Germinal center (tissue), 1 donor: Measurements from ENCODE around the gene SMIM41.

Experiments
- DNase-seq: peaks from one replicate; pipeline ENCODE4 v3.0.0; 2012; ENCODE audit warnings: mixed read lengths, low spot score

SMIM41 gene

GRCh38 chr12:52122540-52122871, 43.0 kb downstream of the SMIM41 start:
- peak; percentile 1 for DNase-seq

DNA sequence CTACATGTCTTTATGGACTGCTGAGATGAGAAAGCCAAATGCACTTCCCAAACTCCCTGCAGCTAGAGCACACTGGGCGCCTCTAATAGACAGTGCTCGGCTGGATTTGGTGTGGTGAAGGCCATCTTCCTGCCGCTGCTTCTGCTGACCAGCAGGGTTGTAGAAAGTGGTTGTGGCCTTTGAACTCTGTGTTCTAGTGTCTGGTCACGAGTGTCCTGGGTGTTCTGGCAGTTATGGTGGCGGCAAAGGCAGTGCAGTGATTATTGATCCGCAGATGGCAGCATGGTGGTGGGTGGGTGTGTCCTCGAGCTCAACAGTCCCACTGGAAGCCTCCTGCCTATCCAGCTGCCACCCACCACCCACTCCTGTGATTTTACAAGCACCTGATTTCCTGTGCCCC, 43.4 kb downstream of the SMIM41 start:
- DNase-seq = no peak

- peak; percentile 39 for DNase-seq
Measured at GRCh38 chr12:52123487-52124186, 44.1 kb downstream of the SMIM41 start.

GRCh38 chr12:52125476-52125900, 46.0 kb downstream of the SMIM41 start:
- DNase-seq = peak; percentile 2

GRCh38 chr12:52126050-52126604, 46.6 kb downstream of the SMIM41 start:
- no peak for DNase-seq

- no peak for DNase-seq
Measured at GRCh38 chr12:52126605-52127578, 47.4 kb downstream of the SMIM41 start.

- DNase-seq = no peak
Measured at GRCh38 chr12:52127683-52128450, 48.4 kb downstream of the SMIM41 start.

GRCh38 chr12:52130711-52131110, 51.2 kb downstream of the SMIM41 start:
- DNase-seq = no peak

GRCh38 chr12:52132754-52133161, 53.3 kb downstream of the SMIM41 start:
- no peak for DNase-seq

DNA sequence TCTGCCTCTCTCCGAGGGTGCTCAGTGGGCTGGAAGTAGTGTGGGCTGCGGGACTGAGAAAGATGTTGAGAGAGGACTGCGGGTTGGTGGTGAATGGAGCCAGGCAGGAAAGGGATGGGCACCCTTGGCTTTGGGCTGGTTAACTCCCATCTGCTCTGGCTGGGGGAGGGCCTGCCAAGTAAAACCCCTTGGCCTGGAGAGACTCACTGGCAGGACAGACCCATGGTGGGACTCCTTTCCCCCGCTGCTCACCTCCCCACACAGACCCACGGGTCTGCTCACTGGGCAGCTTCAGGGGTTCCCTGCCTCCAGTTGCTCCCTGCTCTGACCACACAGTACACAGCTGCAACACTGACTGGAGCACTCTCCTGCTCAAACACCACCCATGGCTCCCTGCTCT, 58.2 kb downstream of the SMIM41 start:
- DNase-seq = no peak

DNA sequence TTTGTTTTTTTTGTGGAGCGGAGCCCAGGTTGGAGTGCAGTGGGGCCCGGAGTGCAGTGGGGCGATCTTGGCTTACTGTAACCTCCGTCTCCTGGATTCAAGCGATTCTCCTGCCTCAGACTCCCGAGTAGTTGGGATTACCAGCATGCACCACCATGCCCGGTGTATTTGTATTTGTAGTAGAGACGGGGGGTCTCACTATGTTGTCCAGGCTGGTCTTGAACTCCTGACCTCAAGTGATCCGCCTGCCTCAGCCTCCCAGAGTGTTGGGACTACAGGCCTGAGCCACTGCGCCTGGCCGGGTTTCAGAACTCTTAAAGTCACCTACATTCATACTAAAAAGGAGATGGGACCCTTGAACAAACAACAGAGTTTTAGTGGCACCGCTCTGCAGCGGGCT, 59.6 kb downstream of the SMIM41 start:
- DNase-seq = no peak

DNA sequence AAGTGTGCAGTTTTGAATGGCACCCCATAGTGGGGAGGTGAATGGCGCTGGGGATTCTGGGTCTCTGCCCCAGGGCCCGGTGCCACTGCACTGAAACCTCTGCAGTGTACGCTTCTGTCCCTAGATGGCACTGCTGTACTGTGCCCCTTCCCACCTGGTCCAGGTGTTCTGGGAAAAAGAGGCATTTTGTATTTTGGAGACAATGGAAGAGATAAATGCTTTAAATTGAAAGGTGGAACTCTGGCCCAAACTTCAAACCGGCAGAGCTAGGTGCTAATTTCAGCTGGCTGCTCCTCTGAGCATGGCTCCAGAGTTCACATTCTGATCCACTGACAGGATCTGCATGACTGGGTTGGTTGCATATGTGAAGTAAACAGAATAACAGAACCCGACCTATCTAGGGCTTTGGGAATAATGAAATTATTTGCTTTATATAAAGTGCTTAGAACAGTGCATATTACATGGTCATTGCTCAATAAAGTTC, 60.1 kb downstream of the SMIM41 start:
- DNase-seq = peak; percentile 84

DNA sequence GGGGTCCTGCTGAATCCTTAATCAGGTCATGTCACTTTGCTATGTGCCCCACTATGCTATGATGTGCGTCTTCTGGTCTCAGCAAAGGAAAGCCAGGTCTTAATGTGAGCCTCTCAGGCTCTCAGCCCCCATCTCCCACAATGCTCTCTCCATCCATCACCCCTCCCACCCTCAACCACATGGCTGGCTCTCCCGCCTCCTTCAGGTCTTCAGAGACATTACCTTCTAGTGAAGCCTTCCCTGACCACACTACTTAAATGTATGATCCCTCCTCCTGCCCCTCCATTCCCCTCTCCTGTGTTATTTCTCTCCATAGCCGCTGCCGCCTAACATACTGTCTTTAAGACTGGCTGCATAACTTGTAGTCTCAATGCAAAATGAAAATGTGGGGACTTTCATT, 61.8 kb downstream of the SMIM41 start:
- no peak for DNase-seq

DNA sequence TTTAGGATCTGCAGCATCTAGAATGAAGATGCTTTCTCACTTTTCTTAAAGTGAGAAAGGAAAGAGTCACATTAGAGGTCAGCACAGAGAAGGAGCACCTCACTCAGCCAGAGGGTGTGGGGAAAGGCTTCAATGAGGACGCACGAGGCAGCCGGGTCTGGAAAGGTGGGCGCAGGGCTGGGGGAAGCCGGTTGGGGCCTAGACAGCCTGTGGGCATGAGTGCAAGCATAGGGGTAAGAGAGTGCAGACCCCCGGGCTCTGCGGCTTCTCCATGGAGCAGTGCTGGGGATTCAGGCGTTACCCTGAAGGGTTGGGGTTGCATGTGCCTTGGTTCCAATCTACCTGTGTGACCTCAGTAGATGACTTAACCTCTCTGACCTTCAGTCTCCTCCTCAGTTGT, 62.4 kb downstream of the SMIM41 start:
- DNase-seq = no peak

DNA sequence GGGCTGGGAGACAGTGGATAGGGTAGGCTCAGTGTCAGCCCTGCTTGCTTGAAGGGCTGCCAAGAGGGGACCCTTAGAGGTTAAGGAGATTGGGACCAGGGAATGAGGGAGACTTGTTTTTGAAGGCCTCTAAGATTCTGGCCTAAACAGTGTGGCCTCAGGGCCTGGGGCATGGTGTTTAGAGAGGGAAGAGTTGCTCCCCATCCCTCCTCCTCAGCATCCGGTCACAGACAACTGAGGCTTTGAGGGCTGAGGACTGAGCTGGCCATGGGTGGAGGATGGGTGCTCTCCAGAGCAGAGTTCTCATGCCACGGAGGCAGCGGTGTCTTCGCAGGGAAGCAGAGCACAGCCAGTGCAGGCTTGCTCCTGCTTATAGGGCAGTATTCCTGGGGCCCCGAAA, 62.9 kb downstream of the SMIM41 start:
- no peak for DNase-seq

DNA sequence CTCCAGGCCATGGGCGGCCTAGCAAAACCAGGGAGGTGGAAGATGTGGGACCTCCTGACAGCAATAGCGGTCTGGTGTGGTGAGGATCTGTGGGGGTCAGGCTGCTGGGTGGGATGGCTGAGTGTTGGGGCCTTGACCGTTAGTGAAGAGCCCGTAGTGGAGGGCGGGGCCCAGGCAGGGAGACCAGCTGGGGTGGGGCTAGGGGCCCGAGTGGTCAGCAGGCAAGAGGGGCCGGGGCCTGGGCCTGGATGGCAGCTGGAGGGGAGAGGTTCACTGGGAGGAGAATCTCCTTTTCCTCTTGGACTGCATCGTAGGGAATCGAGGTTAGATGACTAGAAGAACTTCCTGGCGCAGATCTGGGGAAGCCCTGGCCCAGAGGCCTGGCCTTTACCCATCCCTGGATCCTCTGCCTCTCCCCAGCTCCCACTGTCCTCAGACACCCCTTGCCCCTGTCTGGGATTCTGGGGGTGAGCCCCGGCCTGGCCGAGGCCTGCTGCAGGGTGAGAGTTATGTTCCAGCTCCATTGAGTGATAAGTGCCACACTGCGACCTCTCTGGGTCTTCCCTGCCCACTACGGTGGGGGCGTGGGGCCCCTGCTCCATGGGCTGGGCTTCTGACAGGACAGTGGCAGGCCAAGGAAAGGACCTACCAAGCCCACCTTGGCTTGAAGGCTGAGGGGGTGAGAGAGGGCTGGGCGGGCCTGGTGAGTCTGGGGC, 65.2 kb downstream of the SMIM41 start:
- DNase-seq = no peak

DNA sequence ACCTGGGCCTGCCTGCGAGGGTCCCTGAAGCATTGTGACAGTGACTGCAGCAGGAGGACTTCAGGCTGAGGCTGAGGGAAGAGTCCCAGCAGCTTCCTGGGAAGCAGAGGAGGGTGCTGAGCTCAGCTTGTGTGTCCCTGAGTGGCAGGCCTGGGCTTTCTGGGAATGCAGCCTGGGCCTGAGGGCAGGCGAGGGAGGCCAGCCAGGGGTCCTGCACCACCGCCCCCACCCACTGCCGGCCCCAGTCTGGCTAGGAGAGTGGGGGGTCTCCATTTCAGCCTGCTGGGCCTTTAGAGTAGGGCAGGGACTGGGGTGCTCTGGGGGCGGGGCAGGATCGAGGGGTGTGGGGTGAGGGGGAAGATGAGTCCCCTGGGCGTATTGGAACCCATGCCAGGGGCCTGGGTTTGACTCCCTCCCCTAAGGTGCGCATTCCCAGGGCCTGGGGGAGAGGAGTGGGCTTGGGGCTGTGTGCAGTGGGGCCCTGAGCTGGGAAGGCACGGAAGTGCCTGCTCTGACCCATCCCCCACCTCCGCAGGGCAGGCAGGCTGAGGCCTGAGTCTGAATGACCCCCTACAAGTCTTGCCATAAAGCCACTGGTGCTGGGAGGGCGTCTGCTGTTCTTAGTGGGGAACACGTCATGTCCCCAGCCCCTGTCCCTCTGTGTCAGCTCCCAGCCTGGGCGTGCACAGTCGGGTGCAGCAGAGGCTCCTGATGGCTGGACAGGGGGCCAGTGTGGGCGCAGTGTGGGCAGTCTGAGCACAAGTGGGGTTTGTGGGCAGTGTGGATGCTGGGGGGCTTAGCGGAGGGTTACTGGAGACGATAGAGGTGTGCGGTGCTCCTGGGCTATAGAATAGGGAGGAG, 66.0 kb downstream of the SMIM41 start:
- DNase-seq = no peak

GRCh38 chr12:52146089-52146821, 66.8 kb downstream of the SMIM41 start:
- DNase-seq = no peak

GRCh38 chr12:52146822-52147366, 67.4 kb downstream of the SMIM41 start:
- no peak for DNase-seq
